ENCODE measurements around the gene LRRC66. TPM values are rescaled to one million over a fixed set of nuclear protein-coding genes. Genes with fewer than 3 reads are reported as not detected.

The LRRC66 gene
- total and polyA plus RNA-seq, 9 of the 15 experiments (the other 6 are each of a cell fraction or from before 2014, with no cell fraction given), result not detected

GRCh38 chr4:51999250-51999649, 20.9 kb downstream of the LRRC66 start:
- no peak overlapping the region for H3K4me2 ChIP-seq (ENCODE audit: insufficient read depth, low read length)
- H3K4me3 ChIP-seq, result no peak overlapping the region
- H3K27me3 ChIP-seq (ENCODE audit: control insufficient read depth in 2 of 2, insufficient read depth in 2 of 2, low read length in 2 of 2), result peaks cover 4 to 22% of the 10 kb centered on the region in 2 experiments; a peak in 3 of 5 replicates
- ChIA-PET POLR2A (no interaction called here), CTCF (ENCODE audit: low intra/inter-chr PET ratio) (no interaction called here)
- no peak overlapping the region for H2AFZ ChIP-seq (ENCODE audit: low read depth, low read length)
- WGBS (ENCODE audit: insufficient coverage, low coverage, missing lambda C conversion rate), result 0% methylated on average over 5 of the region's 5 CpGs
- H3K9ac ChIP-seq (ENCODE audit: insufficient read depth in 1 of 2, low read depth in 2 of 2, low read length in 2 of 2), result no peak overlapping the region
- no TSS peak for BruUV-seq (replicated peaks)
- TF ChIP-seq TAF7 (tag; IDR thresholded peaks at IDR 0.05) (no peak), TRIM28 (IDR thresholded peaks at IDR 0.05) (no peak), HMG20A (CRISPR knock-in tag; conservative IDR thresholded peaks at IDR 0.05) (no peak), MYNN (IDR thresholded peaks at IDR 0.05) (no peak), MYNN (CRISPR knock-in tag; IDR thresholded peaks at IDR 0.05) (no peak), AFF1 (IDR thresholded peaks at IDR 0.05; ENCODE audit: low read depth in 1 of 2, partially characterized antibody in 2 of 2) (no peak), XRCC4 (IDR thresholded peaks at IDR 0.05; ENCODE audit: extremely low read depth, insufficient read depth, insufficient read length) (no peak), FOXP1 (CRISPR knock-in tag; IDR thresholded peaks at IDR 0.05) (no peak), PRDM10 (IDR thresholded peaks at IDR 0.05; ENCODE audit: partially characterized antibody) (no peak), TFE3 (CRISPR knock-in tag; IDR thresholded peaks at IDR 0.05) (no peak), PRMT5 (CRISPR knock-in tag; IDR thresholded peaks at IDR 0.05) (no peak)
- no peaks in the 10 kb centered on the region for H3K36me3 ChIP-seq (ENCODE audit: control insufficient read depth, insufficient read depth, low read length)
- FAIRE-seq (no peak), ATAC-seq (no peak), DNase-seq (ENCODE audit: extremely low read depth in 1 of 4, low spot score in 3 of 4) (no peak)
- no peaks in the 10 kb centered on the region for H3K9me3 ChIP-seq (replicated peaks; ENCODE audit: control insufficient read depth, insufficient read depth, low read depth, low read length)
- no peaks in the 10 kb centered on the region for H3K4me1 ChIP-seq (replicated peaks in 1 of 2; ENCODE audit: control insufficient read depth in 2 of 2, insufficient read depth in 2 of 2, low read length in 2 of 2)
- H3K79me2 ChIP-seq (ENCODE audit: control insufficient read depth, insufficient read depth, low read length), result no peaks in the 10 kb centered on the region
- no peaks in the 10 kb centered on the region for H4K20me1 ChIP-seq (replicated peaks; ENCODE audit: control insufficient read depth, insufficient read depth, low read length)
- in situ Hi-C loops (cut with MboI), result no loop called here
- no peak overlapping the region for H3K27ac ChIP-seq (ENCODE audit: extremely low read depth, low read depth, low read length)
- H3K9me1 ChIP-seq (ENCODE audit: control insufficient read depth, insufficient read depth, low read length), result no peaks in the 10 kb centered on the region
- intact Hi-C loops (cut with micrococcal nuclease), result no loop called here
